ENCODE data around the gene TCAF1. TPM values are rescaled to one million over a fixed set of nuclear protein-coding genes. Genes with fewer than 3 reads are reported as not detected.
A peak's percentile ranks its signal among the peaks of the same experiment; 100 is the strongest.

The TCAF1 gene, protein sequence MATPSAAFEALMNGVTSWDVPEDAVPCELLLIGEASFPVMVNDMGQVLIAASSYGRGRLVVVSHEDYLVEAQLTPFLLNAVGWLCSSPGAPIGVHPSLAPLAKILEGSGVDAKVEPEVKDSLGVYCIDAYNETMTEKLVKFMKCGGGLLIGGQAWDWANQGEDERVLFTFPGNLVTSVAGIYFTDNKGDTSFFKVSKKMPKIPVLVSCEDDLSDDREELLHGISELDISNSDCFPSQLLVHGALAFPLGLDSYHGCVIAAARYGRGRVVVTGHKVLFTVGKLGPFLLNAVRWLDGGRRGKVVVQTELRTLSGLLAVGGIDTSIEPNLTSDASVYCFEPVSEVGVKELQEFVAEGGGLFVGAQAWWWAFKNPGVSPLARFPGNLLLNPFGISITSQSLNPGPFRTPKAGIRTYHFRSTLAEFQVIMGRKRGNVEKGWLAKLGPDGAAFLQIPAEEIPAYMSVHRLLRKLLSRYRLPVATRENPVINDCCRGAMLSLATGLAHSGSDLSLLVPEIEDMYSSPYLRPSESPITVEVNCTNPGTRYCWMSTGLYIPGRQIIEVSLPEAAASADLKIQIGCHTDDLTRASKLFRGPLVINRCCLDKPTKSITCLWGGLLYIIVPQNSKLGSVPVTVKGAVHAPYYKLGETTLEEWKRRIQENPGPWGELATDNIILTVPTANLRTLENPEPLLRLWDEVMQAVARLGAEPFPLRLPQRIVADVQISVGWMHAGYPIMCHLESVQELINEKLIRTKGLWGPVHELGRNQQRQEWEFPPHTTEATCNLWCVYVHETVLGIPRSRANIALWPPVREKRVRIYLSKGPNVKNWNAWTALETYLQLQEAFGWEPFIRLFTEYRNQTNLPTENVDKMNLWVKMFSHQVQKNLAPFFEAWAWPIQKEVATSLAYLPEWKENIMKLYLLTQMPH
- total RNA-seq (48.3 and 51.2 TPM in 2 replicates), polyA plus RNA-seq (21.0 and 29.0 TPM in 2 replicates), polyA minus RNA-seq (87.5 and 105 TPM in 2 replicates), Bru-seq, nascent RNA (percentile 81 among the genes with signal in this experiment), BruChase-seq, experiment 1, labeled RNA remaining after a 6-hour chase (percentile 86 among the genes with signal in this experiment), BruChase-seq, experiment 2, labeled RNA remaining after a 2-hour chase (percentile 75 among the genes with signal in this experiment)
- 27.2 and 29.1 TPM in 2 replicates for polyA plus RNA-seq (2011; cell fraction: cytosol; rRNA removed)
- 19.6 and 27.5 TPM in 2 replicates for polyA plus RNA-seq (2011; cell fraction: nucleus; rRNA removed)
- 41.7 and 47.9 TPM in 2 replicates for polyA plus RNA-seq (2012)
- 9.4 TPM for polyA minus RNA-seq (2011; cell fraction: cytosol; rRNA and poly(A)+ RNA removed)
- 21.6 and 30.7 TPM in 2 replicates for polyA minus RNA-seq (2011; cell fraction: nucleus; rRNA and poly(A)+ RNA removed)
- long read RNA-seq, full-length matches to known transcripts, result 15 of 55 reads
- long read RNA-seq, partial matches to known transcripts, result 7 of 55 reads
- long read RNA-seq, other reads (novel, unspliced or antisense), result 33 of 55 reads

DNA sequence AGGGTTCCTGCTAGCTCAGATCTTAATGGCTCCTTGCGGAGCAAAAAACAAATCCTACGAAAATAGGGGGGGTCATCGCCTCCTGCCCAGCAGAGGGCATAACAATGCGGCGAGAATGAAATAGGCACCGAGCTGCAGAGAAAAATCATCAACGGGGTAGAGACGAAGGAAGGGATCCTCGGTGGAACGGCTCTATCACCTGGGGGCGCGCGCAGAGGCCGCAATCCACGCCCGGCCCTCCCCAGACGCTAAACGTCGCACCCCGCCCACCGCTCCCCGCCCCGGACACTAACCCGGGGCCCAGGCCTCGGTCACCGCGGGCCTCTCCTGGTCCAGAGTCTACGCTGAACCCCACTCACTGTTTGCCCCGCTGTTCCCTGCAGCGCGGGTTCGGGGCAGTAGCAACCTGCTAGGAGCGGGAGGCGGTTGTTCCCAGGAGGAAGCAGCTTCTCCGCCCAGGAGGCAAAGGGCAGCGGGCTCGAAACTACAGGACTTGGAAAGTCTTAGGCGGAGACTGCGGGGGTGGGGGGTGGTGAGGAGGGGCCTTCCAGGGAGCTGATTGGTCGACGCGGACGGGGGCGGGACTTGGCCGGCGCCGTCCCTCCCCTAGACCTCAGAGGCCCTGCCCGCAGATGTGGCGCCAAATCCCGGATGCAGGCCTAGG, at the start of gene TCAF1:
TSS of gene TCAF1 (minus strand) at position 509 of the 664 bp plus-strand sequence. CDS start 25,568 bp downstream, outside the sequence.
- Histone ChIP-seq H3K4me1 (ENCODE audit: control insufficient read depth, extremely low read depth, insufficient read depth, low read length) (peaks cover 15% of the 10 kb centered on the region), H3K36me3 (ENCODE audit: control insufficient read depth in 2 of 2, extremely low read depth in 1 of 2, insufficient read depth in 2 of 2, low read length in 2 of 2) (no peaks in the 10 kb centered on the region), H2AFZ (ENCODE audit: low read depth, low read length) (peak within 1 kb of the TSS; percentile 96), H3K9ac (replicated peaks; ENCODE audit: extremely low read depth, insufficient read depth, low read length) (peak within 1 kb of the TSS; percentile 88), H3K27me3 (ENCODE audit: control insufficient read depth in 2 of 2, insufficient read depth in 2 of 2, low read length in 2 of 2) (no peaks in the 10 kb centered on the region), H3K79me2 (ENCODE audit: control insufficient read depth, insufficient read depth, low read length) (peaks cover 40% of the 10 kb centered on the region), H3K9me1 (replicated peaks; ENCODE audit: control insufficient read depth, extremely low read depth, insufficient read depth, low read length) (no peaks in the 10 kb centered on the region), H3K9me3 (replicated peaks; ENCODE audit: control insufficient read depth, insufficient read depth, low read length) (no peaks in the 10 kb centered on the region), H4K20me1 (replicated peaks; ENCODE audit: control insufficient read depth, extremely low read depth, insufficient read depth, low read length) (no peaks in the 10 kb centered on the region), H3K4me2 (ENCODE audit: insufficient read depth, low read length) (peak within 1 kb of the TSS; percentile 93), H3K27ac (ENCODE audit: insufficient read depth, low read depth, low read length) (peak within 1 kb of the TSS; percentile 85), H3K4me3 (replicated peaks in 1 of 3; ENCODE audit: insufficient read depth in 1 of 3, low read depth in 1 of 3, low read length in 3 of 3) (peak within 1 kb of the TSS; percentile 80 to 87 (median 84))
- peak; percentile 92 for FAIRE-seq
- dilution Hi-C loops (cut with MboI; ENCODE audit: extremely low pct_ligation_motif_present, low sequenced_read_pairs), result no loop called here
- BruUV-seq (replicated peaks), result TSS peak; percentile 27
- ChIA-PET POLR2A (interaction anchor here (0.7 to 2.3 kb wide), 6 partner anchors 9 to 226 kb away, joined by 4 to 10 read pairs (median 6); no protein-coding TSS in a partner anchor), CTCF (interaction anchor here (0.6 to 4.4 kb wide), 18 partner anchors 10 to 687 kb away, joined by 3 to 69 read pairs (median 4); no protein-coding TSS in a partner anchor)
- TF ChIP-seq POLR2AphosphoS5 (IDR thresholded peaks at IDR 0.05; ENCODE audit: insufficient read depth, low read depth, low read length) (peak; percentile 74), JUN (IDR thresholded peaks at IDR 0.05; ENCODE audit: borderline replicate concordance, insufficient read depth, insufficient read length, low read depth) (no peak), POLR2A (IDR thresholded peaks at IDR 0.05; ENCODE audit: low read depth, low read length) (peak; percentile 91)
- TF ChIP-seq, protein P1, sequence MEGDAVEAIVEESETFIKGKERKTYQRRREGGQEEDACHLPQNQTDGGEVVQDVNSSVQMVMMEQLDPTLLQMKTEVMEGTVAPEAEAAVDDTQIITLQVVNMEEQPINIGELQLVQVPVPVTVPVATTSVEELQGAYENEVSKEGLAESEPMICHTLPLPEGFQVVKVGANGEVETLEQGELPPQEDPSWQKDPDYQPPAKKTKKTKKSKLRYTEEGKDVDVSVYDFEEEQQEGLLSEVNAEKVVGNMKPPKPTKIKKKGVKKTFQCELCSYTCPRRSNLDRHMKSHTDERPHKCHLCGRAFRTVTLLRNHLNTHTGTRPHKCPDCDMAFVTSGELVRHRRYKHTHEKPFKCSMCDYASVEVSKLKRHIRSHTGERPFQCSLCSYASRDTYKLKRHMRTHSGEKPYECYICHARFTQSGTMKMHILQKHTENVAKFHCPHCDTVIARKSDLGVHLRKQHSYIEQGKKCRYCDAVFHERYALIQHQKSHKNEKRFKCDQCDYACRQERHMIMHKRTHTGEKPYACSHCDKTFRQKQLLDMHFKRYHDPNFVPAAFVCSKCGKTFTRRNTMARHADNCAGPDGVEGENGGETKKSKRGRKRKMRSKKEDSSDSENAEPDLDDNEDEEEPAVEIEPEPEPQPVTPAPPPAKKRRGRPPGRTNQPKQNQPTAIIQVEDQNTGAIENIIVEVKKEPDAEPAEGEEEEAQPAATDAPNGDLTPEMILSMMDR (IDR thresholded peaks at IDR 0.05; ENCODE audit: extremely low read depth in 1 of 2, insufficient read depth in 1 of 2, low read depth in 1 of 2, low read length in 2 of 2), result peak; percentile 39 to 46
- TF ChIP-seq, protein P2, sequence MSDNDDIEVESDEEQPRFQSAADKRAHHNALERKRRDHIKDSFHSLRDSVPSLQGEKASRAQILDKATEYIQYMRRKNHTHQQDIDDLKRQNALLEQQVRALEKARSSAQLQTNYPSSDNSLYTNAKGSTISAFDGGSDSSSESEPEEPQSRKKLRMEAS (IDR thresholded peaks at IDR 0.05; ENCODE audit: insufficient read depth, insufficient read length), result no peak
- intact Hi-C loops (cut with micrococcal nuclease), result loop anchor here (1.0 to 10.0 kb wide), 4 partner anchors 78 to 493 kb away; no protein-coding TSS in a partner anchor
- peak; percentile 96 for DNase-seq (ENCODE audit: low read depth, low spot score)
